Endothelial cell of umbilical vein (primary cell): ENCODE measurements around the gene ADGRL3. TPM values are rescaled to one million over a fixed set of nuclear protein-coding genes. Genes with fewer than 3 reads are reported as not detected.

Source experiments
- BruUV-seq: library from RNA; stranded (reverse); fragments of 400-500 nt; replicated peaks from 2 replicates; lab custom pipeline; 2021; lab: Mats Ljungman, UMichigan
- CTCF ChIA-PET: fragments of 300-600, 350-600 bp; sonication (Branson Sonifier 250); formaldehyde crosslinking; loops from one replicate; lab custom pipeline; 2021; ENCODE audit warnings: antibody characterized with exemption, inconsistent platforms; lab: Charles Lee
- POLR2A ChIA-PET: fragments of 300-600, 350-600 bp; sonication (Branson Sonifier 250); formaldehyde crosslinking; loops from one replicate; lab custom pipeline; 2021; ENCODE audit warnings: antibody characterized with exemption, inconsistent platforms; lab: Charles Lee
- DNase-seq: peaks from one replicate; pipeline ENCODE4 v3.0.0-alpha.2; 2011; ENCODE audit warnings: low read depth, low spot score
- FAIRE-seq: peaks from 2 replicates; lab custom pipeline; 2011; peaks lifted over from hg19 to GRCh38; lab: Jason Lieb, UNC
- H2AFZ ChIP-seq: 2 replicates; pipeline ENCODE4 v1.6.0; 2012; ENCODE audit warnings: low read depth, low read length, control low read depth, inconsistent platforms
- H3K27ac ChIP-seq: 2 replicates; pipeline ENCODE4 v1.5.1; 2011; ENCODE audit warnings: low read depth, mild to moderate bottlenecking, control low read depth, low read length, moderate library complexity; ENCODE audit not compliant: insufficient read depth
- H3K27me3 ChIP-seq, 2 experiments: 2 replicates each; pipeline versions ENCODE4 v1.6.0 to v1.6.1; 2011; ENCODE audit warnings: low read length in 2 of 2, mixed read lengths in 1 of 2; ENCODE audit not compliant: control insufficient read depth in 2 of 2, insufficient read depth in 2 of 2
- H3K36me3 ChIP-seq, 2 experiments: 2 replicates in 1 of 2; 3 replicates in 1 of 2; pipeline ENCODE4 v1.5.1; 2011; ENCODE audit warnings: low read length in 2 of 2, mild to moderate bottlenecking in 1 of 2, moderate library complexity in 1 of 2; ENCODE audit not compliant: control insufficient read depth in 2 of 2, insufficient read depth in 2 of 2; ENCODE audit errors: extremely low read depth in 1 of 2
- H3K4me1 ChIP-seq: 3 replicates; pipeline ENCODE4 v1.5.1; 2011; ENCODE audit warnings: mild to moderate bottlenecking, low read length; ENCODE audit not compliant: control insufficient read depth, insufficient read depth; ENCODE audit errors: extremely low read depth
- H3K4me2 ChIP-seq: 2 replicates; pipeline ENCODE4 v1.6.1; 2011; ENCODE audit warnings: low read length, control low read depth, mixed read lengths; ENCODE audit not compliant: insufficient read depth
- H3K4me3 ChIP-seq, 3 experiments: fragments of 200-600 bp in 1 of 3; sonication (generic), shearing (Covaris generic) in 1 of 3; replicated peaks in 1 of 3; 2 replicates each; pipeline ENCODE4 v1.5.1; 2011 to 2016; ENCODE audit warnings: control low read depth in 3 of 3, low read length in 3 of 3, mild to moderate bottlenecking in 2 of 3, inconsistent platforms in 1 of 3, low read depth in 1 of 3, moderate library complexity in 1 of 3; ENCODE audit not compliant: insufficient read depth in 1 of 3
- H3K79me2 ChIP-seq: 2 replicates; pipeline ENCODE4 v1.6.0; 2012; ENCODE audit warnings: low read length, inconsistent platforms; ENCODE audit not compliant: control insufficient read depth, insufficient read depth
- H3K9ac ChIP-seq: replicated peaks from 2 replicates; pipeline ENCODE3; 2011; ENCODE audit warnings: low read length, control low read depth; ENCODE audit not compliant: insufficient read depth; ENCODE audit errors: extremely low read depth
- H3K9me1 ChIP-seq: replicated peaks from 3 replicates; pipeline ENCODE4 v1.6.0; 2011; ENCODE audit warnings: mild to moderate bottlenecking, low read length; ENCODE audit not compliant: control insufficient read depth, insufficient read depth; ENCODE audit errors: extremely low read depth
- H3K9me3 ChIP-seq: replicated peaks from 2 replicates; pipeline ENCODE4 v1.5.1; 2012; ENCODE audit warnings: low read length, inconsistent platforms; ENCODE audit not compliant: control insufficient read depth, insufficient read depth
- H4K20me1 ChIP-seq: replicated peaks from 2 replicates; pipeline ENCODE3; 2011; ENCODE audit warnings: mild to moderate bottlenecking, low read length; ENCODE audit not compliant: control insufficient read depth, insufficient read depth; ENCODE audit errors: extremely low read depth
- CTCF ChIP-seq, 2 donors: IDR thresholded peaks; 1 replicate in 1 of 2; 2 replicates in 1 of 2; pipeline ENCODE4 v1.5.1; 2011; ENCODE audit warnings: low read length in 2 of 2, mild to moderate bottlenecking in 2 of 2, moderate library complexity in 2 of 2, control low read depth in 1 of 2, inconsistent platforms in 1 of 2, low read depth in 1 of 2; ENCODE audit not compliant: insufficient read depth in 1 of 2; ENCODE audit errors: extremely low read depth in 1 of 2
- EZH2 ChIP-seq: IDR thresholded peaks from 2 replicates; pipeline ENCODE4 v1.6.1; 2012; ENCODE audit warnings: borderline replicate concordance, low read depth, mild to moderate bottlenecking, moderate library complexity, low read length, inconsistent platforms; ENCODE audit not compliant: severe bottlenecking
- FOS ChIP-seq: IDR thresholded peaks from 2 replicates; pipeline ENCODE4 v1.6.1; 2011; ENCODE audit warnings: mild to moderate bottlenecking, low read length, moderate library complexity, borderline replicate concordance; ENCODE audit not compliant: insufficient read depth
- GATA2 ChIP-seq: IDR thresholded peaks from 2 replicates; pipeline ENCODE4 v1.7.0; 2011; ENCODE audit warnings: low read depth, mild to moderate bottlenecking, moderate library complexity, mixed read lengths, low read length; ENCODE audit not compliant: insufficient read length, insufficient read depth
- JUN ChIP-seq: IDR thresholded peaks from 2 replicates; pipeline ENCODE4 v1.6.1; 2011; ENCODE audit warnings: borderline replicate concordance, low read depth; ENCODE audit not compliant: insufficient read length, insufficient read depth
- MAX ChIP-seq: IDR thresholded peaks from 2 replicates; pipeline ENCODE4 v1.6.1; 2011; ENCODE audit not compliant: insufficient read depth, insufficient read length
- MYC ChIP-seq: IDR thresholded peaks from one replicate; pipeline ENCODE4 v1.6.1; 2011; ENCODE audit warnings: mild to moderate bottlenecking, low read depth, low read length
- POLR2A ChIP-seq: IDR thresholded peaks from 2 replicates; pipeline ENCODE4 v1.6.1; 2012; ENCODE audit warnings: low read depth, mild to moderate bottlenecking, control low read depth, low read length
- POLR2AphosphoS5 ChIP-seq: IDR thresholded peaks from 2 replicates; pipeline ENCODE4 v1.6.1; 2012; ENCODE audit warnings: low read depth, mild to moderate bottlenecking, control low read depth, low read length, moderate library complexity; ENCODE audit not compliant: insufficient read depth
- dilution Hi-C: fragments of 300-500 bp; cut with MboI; formaldehyde crosslinking; loops from one replicate; pipeline ENCODE4 v1.15.0; 2019; ENCODE audit warnings: low sequenced_read_pairs; ENCODE audit not compliant: extremely low pct_ligation_motif_present
- intact Hi-C: fragments of 100-400 bp; cut with micrococcal nuclease; formaldehyde crosslinking; loops from one replicate; pipeline ENCODE4 v1.10.0; 2022
- polyA plus RNA-seq, 4 experiments: library from polyadenylated mRNA; depleted of rRNA in 3 of 4; stranded (reverse) in 3 of 4; unstranded in 1 of 4; fragments of >200 nt; gene quantifications; 2 replicates each; pipeline versions ENCODE4 v1.2.1 to v1.2.3, GENCODE V29; 2011 to 2012; ENCODE audit warnings: missing spikeins in 1 of 4
- total RNA-seq: library from RNA; stranded (reverse); gene quantifications from 2 replicates; pipeline ENCODE4 v1.2.3, GENCODE V29; 2021

Gene ADGRL3
- total and polyA plus RNA-seq, 2 donors (not counting 3 experiments of a cell fraction or from before 2014, with no cell fraction given) = not detected

DNA sequence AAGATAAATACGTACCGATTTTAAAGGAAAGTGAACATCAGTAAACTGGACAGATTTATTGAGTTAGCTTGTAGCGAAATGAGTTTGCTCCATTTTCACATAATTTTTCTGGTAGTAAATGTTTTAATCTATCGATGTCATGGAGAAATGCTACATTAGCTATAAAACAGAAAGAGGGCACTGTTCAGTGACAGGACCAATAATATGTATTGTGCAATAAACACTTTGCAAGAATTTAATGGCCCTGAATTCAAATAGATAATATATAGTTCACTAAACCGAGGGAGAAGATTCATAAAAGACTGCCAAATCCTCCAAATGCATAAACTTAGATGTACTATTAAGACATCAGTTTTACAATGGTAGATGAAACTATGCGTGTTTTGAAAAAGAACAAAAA is 516.3 kb downstream of the ADGRL3 start:
- H3K27ac ChIP-seq = no peak overlapping the region
- ChIA-PET CTCF (no interaction called here), POLR2A (no interaction called here)
- FAIRE-seq (no peak), DNase-seq (no peak)
- no peaks in the 10 kb centered on the region for H3K9me1 ChIP-seq
- no peaks in the 10 kb centered on the region for H3K36me3 ChIP-seq
- H4K20me1 ChIP-seq = no peaks in the 10 kb centered on the region
- no peaks in the 10 kb centered on the region for H3K4me1 ChIP-seq
- H2AFZ ChIP-seq = no peak overlapping the region
- no peaks in the 10 kb centered on the region for H3K9me3 ChIP-seq
- H3K9ac ChIP-seq = no peak overlapping the region
- TF ChIP-seq CTCF (IDR thresholded peaks at IDR 0.05; ENCODE audit: extremely low read depth in 1 of 2, insufficient read depth in 1 of 2, low read depth in 1 of 2, low read length in 2 of 2) = no peak
- TF ChIP-seq POLR2AphosphoS5 = no peak
- TF ChIP-seq POLR2A = no peak
- no peak for TF ChIP-seq EZH2
- TF ChIP-seq FOS = no peak
- no peak for TF ChIP-seq MYC
- TF ChIP-seq GATA2 = no peak
- no peak for TF ChIP-seq MAX
- no peak for TF ChIP-seq JUN
- H3K4me2 ChIP-seq = no peak overlapping the region
- dilution Hi-C loops = no loop called here
- no TSS peak for BruUV-seq
- no peak overlapping the region for H3K4me3 ChIP-seq
- intact Hi-C loops = no loop called here
- H3K27me3 ChIP-seq = no peaks in the 10 kb centered on the region
- no peaks in the 10 kb centered on the region for H3K79me2 ChIP-seq
